ENCODE measurements around the gene LPAR3.

LPAR3 gene

GRCh38 chr1:84855691-84856630 is 37.0 kb downstream of the LPAR3 start:
- DNase-seq = no peak

DNA sequence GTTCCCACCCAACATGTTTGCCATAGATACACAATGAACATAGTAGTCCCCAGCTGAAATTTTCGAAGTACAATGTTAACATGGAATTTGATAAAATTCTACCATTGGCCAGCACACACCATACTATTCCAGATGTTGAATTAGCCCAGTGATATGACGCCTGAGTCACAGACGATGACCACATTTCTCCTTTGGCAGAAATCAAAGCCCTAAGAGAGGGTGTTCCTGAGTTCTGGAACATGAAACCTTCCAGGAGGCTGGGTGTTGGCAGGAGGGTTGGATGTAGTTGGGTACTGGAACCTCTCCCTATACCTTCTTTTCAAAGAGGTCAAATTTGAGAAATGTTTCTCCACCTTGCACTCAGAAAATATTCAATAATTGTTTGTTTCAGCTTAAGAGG is 37.8 kb downstream of the LPAR3 start:
- no peak for DNase-seq

GRCh38 chr1:84853741-84854721 is 39.0 kb downstream of the LPAR3 start:
- DNase-seq = no peak

- DNase-seq = no peak
These were observed 41.2 kb downstream of the LPAR3 start for GRCh38 chr1:84851839-84852238.

- DNase-seq = no peak
These were observed 43.5 kb downstream of the LPAR3 start for GRCh38 chr1:84849357-84849975.

DNA sequence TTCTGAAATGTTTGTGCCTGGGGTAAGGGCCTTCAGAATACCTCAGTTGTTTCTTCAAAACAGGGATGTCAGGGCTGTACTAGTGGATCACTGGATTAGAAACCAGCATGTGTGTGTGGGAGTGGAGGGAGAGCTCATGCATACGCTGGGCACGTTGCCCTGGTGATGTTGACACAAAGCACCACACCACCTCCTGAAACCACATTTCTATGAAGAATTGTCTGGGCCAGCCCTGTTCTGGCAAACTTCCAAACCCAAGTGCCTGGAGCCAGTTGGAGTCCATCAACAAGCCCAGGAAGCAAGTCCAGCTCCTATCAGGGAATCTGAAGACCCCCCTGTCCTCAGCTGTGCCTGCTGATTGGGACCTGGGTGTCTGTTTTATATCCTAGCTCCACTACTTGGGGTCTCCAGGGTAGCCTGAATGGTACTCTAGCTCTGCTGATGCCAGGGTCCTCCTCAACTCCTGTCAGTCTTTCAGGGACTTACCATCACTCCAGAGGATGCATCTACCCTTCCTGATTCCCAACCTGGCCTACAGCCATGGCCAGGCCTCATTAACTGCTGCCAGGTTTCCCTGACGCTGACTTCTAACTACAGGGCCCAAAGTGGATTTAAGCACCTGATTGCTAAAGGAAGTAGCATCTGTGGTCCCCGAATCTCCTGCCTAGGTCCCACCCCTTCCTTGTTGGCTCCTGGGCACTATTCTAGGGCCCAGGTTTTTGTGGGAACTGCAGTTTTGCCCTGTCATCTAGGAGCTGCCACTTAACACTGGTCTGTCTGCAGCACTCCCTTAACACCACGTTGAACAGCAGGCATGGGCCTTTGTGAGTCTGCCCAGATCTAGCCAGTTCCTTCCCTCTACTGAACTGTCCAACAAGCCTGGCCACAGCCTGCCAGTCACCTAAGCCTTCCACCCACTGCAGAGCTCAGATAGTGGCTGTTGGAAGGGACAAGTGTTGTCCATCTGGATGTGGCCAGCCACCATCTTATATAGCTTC is 45.5 kb downstream of the LPAR3 start:
- peak; percentile 71 for DNase-seq

DNA sequence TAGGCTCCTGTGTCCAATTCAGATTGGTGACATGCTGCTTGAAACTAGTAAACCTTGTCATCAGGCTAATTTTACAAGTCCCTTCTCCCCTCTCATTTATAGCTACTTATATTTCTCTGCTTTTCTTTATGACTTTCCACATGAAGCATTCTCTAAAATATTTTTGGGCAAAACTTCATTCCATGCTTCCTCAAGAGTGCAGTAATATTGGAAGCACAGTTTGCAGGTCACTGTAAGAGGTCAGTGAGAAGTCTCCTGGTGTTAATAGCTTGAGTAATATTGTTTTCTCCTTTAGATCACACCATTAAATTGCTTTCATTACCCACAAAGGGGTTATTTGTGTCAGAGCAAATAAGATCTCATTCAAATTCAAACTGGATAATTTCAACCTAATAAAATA is 46.6 kb downstream of the LPAR3 start:
- DNase-seq = no peak

DNA sequence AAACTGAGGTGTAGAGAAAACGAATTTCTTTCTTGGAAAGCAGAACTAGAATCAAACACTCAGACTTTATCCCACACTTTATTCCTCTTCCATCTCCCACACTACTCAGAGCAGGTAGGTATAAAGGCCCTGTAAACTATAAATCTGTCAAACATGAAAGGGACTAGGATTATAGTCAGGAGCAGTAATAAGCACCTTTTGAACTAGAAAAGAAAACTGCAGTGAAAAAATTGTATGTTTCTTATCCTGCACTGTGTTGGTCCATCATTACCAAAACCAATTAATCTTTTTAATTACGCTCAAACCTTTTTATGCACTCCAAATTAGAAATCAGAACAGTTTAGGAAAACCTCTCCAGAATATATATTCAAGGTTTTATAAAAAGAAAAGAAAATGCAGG is 47.6 kb downstream of the LPAR3 start:
- DNase-seq = no peak

GRCh38 chr1:84844094-84844493 is 48.9 kb downstream of the LPAR3 start:
- no peak for DNase-seq

GRCh38 chr1:84842748-84843231 is 50.2 kb downstream of the LPAR3 start:
- DNase-seq = no peak

DNA sequence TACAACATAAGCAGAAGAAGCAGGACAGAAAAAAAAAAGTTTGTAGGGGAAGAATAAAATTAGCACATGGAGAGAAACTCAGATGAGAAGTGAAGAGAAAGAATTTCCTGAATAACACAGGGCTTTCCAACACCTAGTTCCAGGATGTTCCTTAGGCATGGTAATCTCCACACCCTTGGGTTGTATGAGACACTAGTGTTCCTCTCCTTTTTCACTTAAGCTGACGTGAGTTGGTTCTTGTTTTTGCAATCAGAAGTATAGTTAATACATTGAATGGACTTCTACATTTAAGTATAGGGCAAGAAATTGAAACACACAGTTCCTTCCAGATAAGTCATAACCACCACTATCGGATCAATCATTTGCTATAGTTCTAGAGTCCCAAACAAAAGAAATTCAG is 51.0 kb downstream of the LPAR3 start:
- DNase-seq = no peak

- DNase-seq = no peak
These were observed 52.7 kb downstream of the LPAR3 start for GRCh38 chr1:84840346-84840745.

DNA sequence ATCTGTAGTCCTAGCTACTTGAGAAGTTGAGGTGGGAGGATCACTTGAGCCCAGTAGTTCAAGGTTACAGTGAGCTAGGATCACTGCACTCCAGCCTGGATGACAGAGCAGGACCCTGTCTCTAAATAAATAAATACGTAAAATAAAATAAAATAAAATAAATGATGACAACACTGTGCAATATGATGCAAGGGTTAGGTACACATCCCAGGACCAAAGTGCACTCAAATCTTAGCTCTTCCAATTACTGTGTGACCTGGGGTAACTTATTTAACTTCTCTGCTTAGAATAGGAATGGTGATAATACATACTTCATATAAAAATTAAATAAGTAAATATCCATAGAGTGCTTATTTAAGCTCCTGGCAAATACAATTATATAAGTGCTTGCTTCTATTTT is 53.5 kb downstream of the LPAR3 start:
- no peak for DNase-seq

DNA sequence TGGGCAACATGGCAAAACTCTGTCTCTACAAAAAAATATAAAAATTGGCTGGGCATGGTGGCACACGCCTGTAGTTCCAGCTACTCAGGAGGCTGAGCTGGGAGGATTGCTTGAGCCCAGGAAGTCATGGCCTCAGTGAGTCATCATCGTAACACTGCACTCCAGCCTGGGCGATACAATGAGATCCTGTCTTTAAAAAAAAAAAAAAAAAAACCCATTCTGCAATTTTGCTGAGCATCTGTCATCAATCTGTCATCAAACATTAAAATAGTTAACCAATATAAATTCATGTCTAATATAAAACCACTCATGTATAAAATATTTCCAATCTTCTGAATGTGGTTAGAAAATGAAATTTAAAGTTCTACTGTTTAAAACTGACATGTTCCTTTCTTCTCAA is 56.9 kb downstream of the LPAR3 start:
- DNase-seq = no peak

DNA sequence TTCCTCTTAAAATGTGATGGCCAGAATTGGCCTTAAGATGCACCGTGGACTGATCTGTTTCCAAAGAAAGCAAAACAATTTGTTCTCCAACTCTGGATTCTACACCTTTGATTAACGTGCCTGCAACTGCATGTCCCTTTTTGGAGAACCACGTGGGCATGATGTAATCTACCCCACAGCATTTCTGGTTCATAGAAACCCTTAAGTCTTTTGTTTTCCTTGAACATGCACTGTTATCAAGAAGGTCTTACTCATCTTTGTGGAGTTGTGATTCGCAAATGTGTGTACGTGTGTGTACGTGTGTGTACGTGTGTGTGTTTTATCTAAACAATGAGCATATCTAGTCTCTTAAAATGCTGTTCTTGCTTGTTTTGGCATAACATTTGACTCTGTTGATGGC is 57.8 kb downstream of the LPAR3 start:
- DNase-seq = no peak

- no peak for DNase-seq
These were observed 58.5 kb downstream of the LPAR3 start for GRCh38 chr1:84834419-84835064.

- no peak for DNase-seq
These were observed 59.8 kb downstream of the LPAR3 start for GRCh38 chr1:84833194-84833593.

GRCh38 chr1:84830136-84830535 is 62.9 kb downstream of the LPAR3 start:
- DNase-seq = no peak

DNA sequence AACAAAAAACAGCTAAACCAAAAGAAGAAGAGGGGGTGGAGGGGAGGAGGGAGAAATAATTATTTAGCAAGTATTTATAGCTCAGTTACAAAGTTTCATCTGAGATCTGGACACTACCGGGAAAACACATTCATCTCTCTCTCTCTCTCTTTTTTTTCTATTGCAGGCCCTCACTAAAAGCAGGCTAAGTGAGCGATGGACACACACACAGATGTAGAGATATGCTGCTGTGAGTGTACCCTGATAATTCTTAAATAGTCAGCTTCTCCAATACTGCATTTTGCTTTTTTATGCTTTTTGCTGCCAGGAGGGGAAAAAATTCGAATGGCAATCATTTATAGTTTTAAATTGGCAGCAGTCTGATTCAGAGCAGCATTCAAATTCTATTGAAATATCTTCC is 65.0 kb downstream of the LPAR3 start:
- DNase-seq = no peak

GRCh38 chr1:84827555-84827954 is 65.5 kb downstream of the LPAR3 start:
- no peak for DNase-seq

DNA sequence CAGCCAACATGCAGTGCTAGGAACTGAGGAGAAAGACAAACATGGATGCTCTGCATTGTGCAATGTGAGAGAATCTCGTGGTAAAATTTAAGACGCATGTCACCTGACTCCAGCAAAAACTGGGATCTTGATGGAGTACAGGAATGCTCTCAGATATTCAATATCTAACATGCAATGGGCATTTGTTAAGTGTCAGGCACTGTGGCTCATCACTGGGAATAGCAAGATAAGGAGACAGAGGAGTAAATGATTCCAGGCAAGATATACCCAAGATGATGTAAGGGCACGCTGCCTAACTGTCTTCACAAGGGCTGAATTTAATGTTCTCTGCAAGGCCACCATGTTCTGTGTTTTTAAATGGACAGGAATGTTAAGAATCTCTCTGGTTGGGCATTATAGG is 67.8 kb downstream of the LPAR3 start:
- DNase-seq = no peak
